RWPE2 (cell line): ENCODE data around the gene NCK1.

ENCODE experiments used
- ATAC-seq: fragments of 200-7000 bp; cut with Tn5 transposase; 3 replicates; pipeline ENCODE4 v1.9.1; 2021; ENCODE audit warnings: low read depth
- DNase-seq: peaks from one replicate; pipeline ENCODE4 v3.0.0-alpha.2; 2020; ENCODE audit warnings: low spot score
- H3K27ac ChIP-seq: fragments of 450-650 bp; 2 replicates; pipeline ENCODE4 v1.5.1; 2017; ENCODE audit warnings: mild to moderate bottlenecking; ENCODE audit not compliant: poor library complexity, severe bottlenecking
- H3K27me3 ChIP-seq: fragments of 250-450 bp; sonication (Bioruptor Pico); 2 replicates; pipeline ENCODE4 v1.5.1; 2021; ENCODE audit warnings: mild to moderate bottlenecking, moderate library complexity; ENCODE audit not compliant: insufficient read depth, poor library complexity, severe bottlenecking
- H3K36me3 ChIP-seq: fragments of 250-450 bp; sonication (Bioruptor Pico); 2 replicates; pipeline ENCODE4 v1.5.1; 2020; ENCODE audit warnings: low read depth, mild to moderate bottlenecking, moderate library complexity
- H3K4me1 ChIP-seq: fragments of 250-450 bp; sonication (Bioruptor Pico); 2 replicates; pipeline ENCODE4 v1.5.1; 2021; ENCODE audit warnings: mild to moderate bottlenecking, moderate library complexity; ENCODE audit not compliant: insufficient read depth, poor library complexity, severe bottlenecking
- H3K4me3 ChIP-seq: fragments of 250-450 bp; sonication (Bioruptor Pico); 2 replicates; pipeline ENCODE4 v1.5.1; 2021; ENCODE audit warnings: mild to moderate bottlenecking, moderate library complexity; ENCODE audit not compliant: severe bottlenecking
- H3K9me3 ChIP-seq: fragments of 250-450 bp; sonication (Bioruptor Pico); 2 replicates; pipeline ENCODE4 v1.5.1; 2021; ENCODE audit warnings: mild to moderate bottlenecking, moderate library complexity; ENCODE audit not compliant: severe bottlenecking
- CTCF ChIP-seq: fragments of 450-650 bp; IDR thresholded peaks from one replicate; pipeline ENCODE4 v1.5.1; 2017; ENCODE audit warnings: mild to moderate bottlenecking, moderate library complexity; ENCODE audit not compliant: poor library complexity, severe bottlenecking

The NCK1 gene

GRCh38 chr3:136979204-136979603 is 117.2 kb downstream of the NCK1 start:
- ATAC-seq (no peak), DNase-seq (no peak)
- H3K4me1 ChIP-seq, result peaks cover 8% of the 10 kb centered on the region
- H3K27ac ChIP-seq, result no peak overlapping the region
- H3K4me3 ChIP-seq, result no peak overlapping the region
- TF ChIP-seq CTCF, result no peak
- H3K9me3 ChIP-seq, result peaks cover 6% of the 10 kb centered on the region
- no peaks in the 10 kb centered on the region for H3K27me3 ChIP-seq
- peaks cover 86% of the 10 kb centered on the region for H3K36me3 ChIP-seq

DNA sequence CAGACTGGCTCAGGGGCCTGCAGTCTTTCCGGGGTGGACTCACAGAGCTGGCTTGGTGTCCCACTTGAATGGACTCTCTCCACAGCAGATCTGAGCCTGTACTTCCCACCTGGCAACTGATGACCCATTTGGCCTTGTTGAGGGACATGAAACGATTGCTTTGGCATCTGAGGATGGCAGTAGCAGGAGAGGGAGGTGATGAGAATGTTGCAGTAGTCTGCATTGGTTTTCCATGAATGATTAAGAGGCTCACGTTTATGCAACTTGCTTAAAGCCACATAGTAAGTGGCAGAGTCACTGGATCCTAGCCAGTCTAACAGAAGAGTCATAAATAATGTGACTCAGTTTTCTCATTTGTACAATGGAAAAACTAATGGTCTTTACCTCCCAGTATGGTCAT is 117.7 kb downstream of the NCK1 start:
- no peak for TF ChIP-seq CTCF
- ATAC-seq (peak; percentile 15; the same call in 1 of the 3 replicates), DNase-seq (no peak)
- no peaks in the 10 kb centered on the region for H3K27me3 ChIP-seq
- peaks cover 1% of the 10 kb centered on the region for H3K9me3 ChIP-seq
- peaks cover 12% of the 10 kb centered on the region for H3K4me1 ChIP-seq
- no peak overlapping the region for H3K4me3 ChIP-seq
- peaks cover 84% of the 10 kb centered on the region for H3K36me3 ChIP-seq
- H3K27ac ChIP-seq, result no peak overlapping the region

- Histone ChIP-seq H3K27ac (peak overlapping the region; percentile 86), H3K27me3 (no peaks in the 10 kb centered on the region), H3K4me3 (no peak overlapping the region), H3K36me3 (peaks cover 90% of the 10 kb centered on the region), H3K4me1 (peaks cover 21% of the 10 kb centered on the region), H3K9me3 (no peaks in the 10 kb centered on the region)
- no peak for TF ChIP-seq CTCF
- ATAC-seq (no peak), DNase-seq (no peak)
Measured at GRCh38 chr3:136982033-136982432, 120.0 kb downstream of the NCK1 start.

DNA sequence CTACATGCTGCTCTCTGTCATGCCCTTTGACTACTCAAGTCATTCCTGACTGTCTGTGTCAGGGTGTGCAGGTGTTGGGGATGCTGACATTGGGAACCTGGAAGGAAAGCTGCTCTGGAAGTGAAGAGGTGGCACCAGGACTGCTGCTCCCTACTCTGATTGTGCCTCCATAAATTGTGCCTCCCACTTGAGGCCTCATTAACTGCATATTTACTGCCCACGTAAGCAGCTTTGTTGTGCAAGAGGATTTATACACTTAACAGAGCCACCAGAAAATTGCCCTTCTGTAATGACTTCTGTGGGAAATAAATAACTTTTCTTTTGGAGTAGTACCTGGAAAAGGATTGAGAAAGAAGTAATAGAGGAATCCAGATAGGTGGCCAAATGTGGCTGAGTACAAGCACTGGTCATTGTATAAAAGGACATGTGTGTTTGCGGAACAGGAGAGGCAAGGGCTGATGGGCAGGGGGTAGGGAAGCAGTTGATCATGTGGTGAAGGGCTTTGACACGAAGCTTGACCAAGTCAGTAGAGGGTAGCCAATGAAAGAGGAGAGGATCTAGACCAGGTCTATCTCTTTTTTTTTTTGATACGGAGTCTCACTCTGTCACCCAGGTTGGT is 120.6 kb downstream of the NCK1 start:
- H3K27ac ChIP-seq, result peak overlapping the region; percentile 86
- no peak for ATAC-seq

More for the DNA sequence above, 120.6 kb downstream of the NCK1 start:
- TF ChIP-seq CTCF, result no peak
- Histone ChIP-seq H3K4me3 (no peak overlapping the region), H3K36me3 (peaks cover 88% of the 10 kb centered on the region), H3K27me3 (no peaks in the 10 kb centered on the region), H3K9me3 (no peaks in the 10 kb centered on the region), H3K4me1 (peaks cover 21% of the 10 kb centered on the region)
- DNase-seq, result no peak
